Cardiac muscle cell (in vitro differentiated cells and primary cell): ENCODE data around the gene RANBP3. TPM values are rescaled to one million over a fixed set of nuclear protein-coding genes. Genes with fewer than 3 reads are reported as not detected.

ENCODE experiments used
- DNase-seq, 2 donors: peaks; one replicate each; pipeline versions ENCODE4 v3.0.0 to v3.0.0-alpha.2; 2010 to 2017; ENCODE audit warnings: low read depth in 1 of 2, low spot score in 1 of 2
- H3K27ac ChIP-seq: fragments of 200-600 bp; sonication (generic); 2 replicates; pipeline ENCODE4 v1.5.1; 2016
- H3K27me3 ChIP-seq: fragments of 200-600 bp; sonication (generic); 2 replicates; pipeline ENCODE4 v1.6.0; 2016; ENCODE audit warnings: control low read depth
- H3K36me3 ChIP-seq: fragments of 200-600 bp; sonication (generic); 2 replicates; pipeline ENCODE4 v1.5.1; 2016; ENCODE audit warnings: control low read depth
- H3K4me1 ChIP-seq: fragments of 200-600 bp; sonication (generic); 2 replicates; pipeline ENCODE4 v1.8.1; 2017; ENCODE audit warnings: low read depth, mild to moderate bottlenecking, mixed run types
- H3K4me3 ChIP-seq: fragments of 200-600 bp; sonication (generic); 2 replicates; pipeline ENCODE4 v1.5.1; 2016; ENCODE audit warnings: mild to moderate bottlenecking
- H3K9me3 ChIP-seq: fragments of 200-600 bp; sonication (generic); 2 replicates; pipeline ENCODE4 v1.5.1; 2017; ENCODE audit warnings: low read depth, mild to moderate bottlenecking, control low read depth
- polyA plus RNA-seq: library from polyadenylated mRNA; unstranded; fragments of >200 nt; fragmentation: Nextera tagmentation; extraction: Ambion mirVana; gene quantifications from 2 replicates; pipeline ENCODE4 v1.2.1, GENCODE V29; 2016
- total RNA-seq: library from RNA; depleted of rRNA; stranded (reverse); fragments of >200 nt; gene quantifications from 2 replicates; pipeline ENCODE4 v1.2.3, GENCODE V29; 2016
- TF ChIP-seq, protein P1 (sequence below): IDR thresholded peaks from 2 replicates; pipeline ENCODE4 v1.5.1; 2012; ENCODE audit warnings: low read depth, mild to moderate bottlenecking, low read length

Gene RANBP3
- total and polyA plus RNA-seq, 2 experiments from 2014 or later: 17.7 to 108 TPM

DNA sequence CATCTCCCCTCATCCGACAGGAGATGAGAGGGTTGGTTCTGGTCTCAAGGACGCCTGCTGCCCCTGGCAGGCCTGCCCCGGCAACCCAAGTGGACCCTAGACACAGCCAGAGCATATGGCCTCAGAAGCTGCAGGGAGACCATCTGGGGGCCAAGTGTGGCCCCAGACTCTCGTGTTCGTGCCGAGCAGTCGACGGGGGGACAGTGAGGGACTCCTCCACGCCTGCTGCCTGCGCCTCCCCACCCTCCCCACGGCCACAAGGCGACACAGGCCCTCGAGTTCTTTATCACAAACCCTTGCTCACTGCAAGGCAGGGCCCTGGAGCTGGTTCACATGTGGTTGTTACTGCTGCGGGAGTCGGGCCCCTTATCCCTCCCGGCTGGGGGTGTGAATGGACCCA lies 54.6 kb downstream of the RANBP3 start:
- Histone ChIP-seq H3K27me3 (no peaks in the 10 kb centered on the region), H3K27ac (no peak overlapping the region), H3K4me3 (no peak overlapping the region), H3K36me3 (peaks cover 76% of the 10 kb centered on the region), H3K4me1 (no peaks in the 10 kb centered on the region), H3K9me3 (no peaks in the 10 kb centered on the region)
- DNase-seq: no peak
- TF ChIP-seq, protein P1, sequence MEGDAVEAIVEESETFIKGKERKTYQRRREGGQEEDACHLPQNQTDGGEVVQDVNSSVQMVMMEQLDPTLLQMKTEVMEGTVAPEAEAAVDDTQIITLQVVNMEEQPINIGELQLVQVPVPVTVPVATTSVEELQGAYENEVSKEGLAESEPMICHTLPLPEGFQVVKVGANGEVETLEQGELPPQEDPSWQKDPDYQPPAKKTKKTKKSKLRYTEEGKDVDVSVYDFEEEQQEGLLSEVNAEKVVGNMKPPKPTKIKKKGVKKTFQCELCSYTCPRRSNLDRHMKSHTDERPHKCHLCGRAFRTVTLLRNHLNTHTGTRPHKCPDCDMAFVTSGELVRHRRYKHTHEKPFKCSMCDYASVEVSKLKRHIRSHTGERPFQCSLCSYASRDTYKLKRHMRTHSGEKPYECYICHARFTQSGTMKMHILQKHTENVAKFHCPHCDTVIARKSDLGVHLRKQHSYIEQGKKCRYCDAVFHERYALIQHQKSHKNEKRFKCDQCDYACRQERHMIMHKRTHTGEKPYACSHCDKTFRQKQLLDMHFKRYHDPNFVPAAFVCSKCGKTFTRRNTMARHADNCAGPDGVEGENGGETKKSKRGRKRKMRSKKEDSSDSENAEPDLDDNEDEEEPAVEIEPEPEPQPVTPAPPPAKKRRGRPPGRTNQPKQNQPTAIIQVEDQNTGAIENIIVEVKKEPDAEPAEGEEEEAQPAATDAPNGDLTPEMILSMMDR: no peak

DNA sequence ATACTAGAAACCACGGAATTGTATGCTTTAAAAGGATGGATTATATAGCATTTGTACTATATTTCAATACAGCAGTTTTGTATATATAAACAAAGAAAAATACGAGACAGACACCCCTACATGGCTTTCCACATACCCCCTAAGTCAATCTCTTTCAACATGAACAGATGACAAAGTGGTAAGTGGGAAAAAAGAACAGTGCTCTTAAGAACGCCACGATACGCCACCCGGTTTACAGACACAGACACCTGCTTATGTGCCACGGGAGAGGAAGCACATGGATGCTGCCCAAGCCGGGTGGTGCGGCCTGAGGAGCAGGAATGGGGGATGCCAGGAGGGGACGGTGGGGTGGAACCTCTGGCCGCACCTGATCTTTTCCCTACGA lies 55.8 kb downstream of the RANBP3 start:
- no peak for DNase-seq
- Histone ChIP-seq H3K27ac (no peak overlapping the region), H3K4me3 (no peak overlapping the region), H3K9me3 (no peaks in the 10 kb centered on the region), H3K27me3 (no peaks in the 10 kb centered on the region), H3K36me3 (peaks cover 74% of the 10 kb centered on the region), H3K4me1 (no peaks in the 10 kb centered on the region)
- TF ChIP-seq, protein P1: no peak

DNA sequence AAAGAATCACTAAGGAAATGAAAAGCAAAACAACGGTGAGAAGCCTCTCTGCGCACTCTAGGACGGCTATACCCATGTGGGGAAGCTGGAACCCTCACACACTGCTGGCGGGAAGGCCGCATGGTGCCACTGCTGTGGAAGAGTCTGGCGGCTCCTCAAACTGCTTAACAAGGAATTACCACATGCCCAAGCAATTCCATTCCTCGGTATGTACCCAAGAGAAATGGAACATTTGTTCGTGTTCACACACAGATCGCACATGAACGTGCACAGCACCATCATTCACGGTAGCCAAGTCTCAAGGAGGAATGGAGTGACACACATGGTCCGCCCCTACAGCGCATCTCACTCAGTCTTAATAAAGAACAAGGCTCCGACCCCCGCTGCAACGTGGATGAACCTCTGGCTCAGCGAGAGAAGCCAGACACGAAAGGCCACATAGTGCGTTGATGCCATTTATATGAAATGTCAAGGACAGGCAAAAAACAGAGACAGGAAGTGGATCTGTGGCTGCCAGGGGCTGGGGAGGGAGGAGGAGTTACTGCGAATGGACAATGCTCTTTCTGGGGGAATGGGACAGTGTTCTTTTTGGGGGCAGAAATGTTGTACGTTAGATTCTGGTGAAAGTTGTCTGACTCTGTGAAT lies 56.3 kb downstream of the RANBP3 start:
- no peak overlapping the region for H3K27ac ChIP-seq
- H3K4me1 ChIP-seq: no peaks in the 10 kb centered on the region
- DNase-seq: no peak
- peaks cover 72% of the 10 kb centered on the region for H3K36me3 ChIP-seq
- H3K4me3 ChIP-seq: no peak overlapping the region
- TF ChIP-seq, protein P1: no peak
- no peaks in the 10 kb centered on the region for H3K9me3 ChIP-seq
- H3K27me3 ChIP-seq: no peaks in the 10 kb centered on the region

DNA sequence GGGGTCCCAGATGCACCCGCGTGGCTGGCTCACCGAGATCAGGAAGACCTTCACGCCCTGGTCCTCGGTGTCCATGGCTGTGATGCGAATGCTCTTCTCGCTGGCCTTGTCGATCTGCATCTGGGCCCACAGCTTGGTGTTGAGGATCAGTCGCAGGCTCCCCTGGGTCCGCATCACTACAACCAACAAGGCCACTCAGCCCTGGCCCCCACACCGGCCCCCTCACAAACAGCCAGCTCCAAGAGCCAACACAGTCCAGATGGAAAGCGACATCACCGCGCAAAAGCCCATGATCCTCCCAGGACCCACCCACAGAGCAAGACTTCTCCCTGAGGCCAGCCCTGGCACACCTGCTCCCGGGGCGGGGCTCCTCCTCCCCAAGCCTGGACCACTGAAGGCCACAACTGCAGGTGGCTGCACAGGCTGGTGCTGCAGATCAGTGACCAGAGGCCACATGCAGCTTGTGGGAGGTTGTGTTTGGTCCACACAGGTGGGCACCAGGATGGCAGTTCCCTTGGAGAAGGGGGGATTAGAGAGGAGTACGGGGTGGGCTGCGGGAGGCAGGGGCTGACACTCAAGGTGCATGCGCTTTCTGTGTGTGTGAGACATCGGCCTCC lies 59.4 kb downstream of the RANBP3 start:
- Histone ChIP-seq H3K4me1 (peaks cover 15% of the 10 kb centered on the region), H3K4me3 (no peak overlapping the region), H3K27ac (no peak overlapping the region), H3K36me3 (peaks cover 53% of the 10 kb centered on the region), H3K9me3 (no peaks in the 10 kb centered on the region), H3K27me3 (no peaks in the 10 kb centered on the region)
- no peak for DNase-seq
- TF ChIP-seq, protein P1: no peak

DNA sequence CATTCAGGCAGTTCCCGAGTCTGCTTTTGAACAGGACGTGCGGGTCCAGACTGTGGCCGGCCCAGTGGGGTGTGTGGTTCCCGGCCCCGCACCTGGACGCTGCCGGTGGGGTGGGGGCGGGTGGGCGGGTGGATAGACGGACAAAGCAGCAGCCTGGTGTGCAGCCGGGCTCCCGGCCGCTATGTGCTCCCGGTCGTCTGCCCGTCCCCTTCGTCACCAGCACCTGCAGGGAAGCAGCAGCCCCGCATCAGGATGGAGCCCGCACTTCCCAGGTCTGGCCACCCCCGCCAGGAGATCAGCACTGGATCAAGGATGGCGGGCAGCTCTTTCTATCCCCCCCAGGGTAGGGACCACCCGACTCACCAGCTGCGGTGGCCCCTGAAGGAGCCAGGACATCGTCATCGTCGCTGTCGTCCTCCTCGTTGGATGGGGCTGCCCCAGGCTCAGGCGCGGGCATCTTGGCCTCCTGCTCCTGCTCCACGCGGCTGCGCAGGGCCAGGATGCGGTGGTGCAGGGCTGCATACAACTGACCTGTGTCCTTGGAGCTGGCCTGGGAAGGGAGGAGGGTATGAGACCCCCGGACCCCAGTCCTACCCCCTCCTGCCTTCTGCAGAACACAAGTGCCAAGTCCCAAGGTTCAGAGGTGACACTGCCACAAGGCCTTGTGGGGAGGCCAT lies 60.4 kb downstream of the RANBP3 start:
- DNase-seq: no peak
- H3K9me3 ChIP-seq: no peaks in the 10 kb centered on the region
- no peaks in the 10 kb centered on the region for H3K27me3 ChIP-seq
- no peak overlapping the region for H3K4me3 ChIP-seq
- H3K27ac ChIP-seq: no peak overlapping the region
- peaks cover 15% of the 10 kb centered on the region for H3K4me1 ChIP-seq
- TF ChIP-seq, protein P1: no peak
- H3K36me3 ChIP-seq: peaks cover 46% of the 10 kb centered on the region
